ENCODE results near the gene UXS1. TPM values are rescaled to one million over a fixed set of nuclear protein-coding genes. Genes with fewer than 3 reads are reported as not detected.

UXS1 gene
- total RNA-seq, 1 donor from 2014 or later = 49.2 TPM

- H3K9me3 ChIP-seq (ENCODE audit: insufficient read depth, low read depth, low read length) = no peaks in the 10 kb centered on the region
- H3K36me3 Mint-ChIP-seq (ENCODE audit: low read depth, unreplicated experiment) = peaks cover 18% of the 10 kb centered on the region
- peaks cover 16% of the 10 kb centered on the region for H4K20me1 ChIP-seq (ENCODE audit: insufficient read depth, low read length)
- TF ChIP-seq CTCF (IDR thresholded peaks at IDR 0.05; ENCODE audit: insufficient read depth, low read depth, low read length) = no peak
- no peak for TF ChIP-seq EZH2 (IDR thresholded peaks at IDR 0.05; ENCODE audit: insufficient read depth, low read length)
- H3K36me3 ChIP-seq (ENCODE audit: insufficient read depth, low read length) = no peaks in the 10 kb centered on the region
- H3K4me3 Mint-ChIP-seq (ENCODE audit: unreplicated experiment) = no peak overlapping the region
- no peaks in the 10 kb centered on the region for H3K27me3 Mint-ChIP-seq (ENCODE audit: low read depth, unreplicated experiment)
- no peaks in the 10 kb centered on the region for H3K27me3 ChIP-seq (ENCODE audit: insufficient read depth, low read length)
- no peak overlapping the region for H3K4me3 ChIP-seq (ENCODE audit: insufficient read depth, low read depth, low read length)
- no peak overlapping the region for H2AFZ ChIP-seq (ENCODE audit: low read depth, low read length)
- no peak for FAIRE-seq
- H3K27ac ChIP-seq (ENCODE audit: low read depth, low read length) = no peak overlapping the region
- no peaks in the 10 kb centered on the region for H3K79me2 ChIP-seq (ENCODE audit: insufficient read depth, low read length)
- H3K4me1 Mint-ChIP-seq (ENCODE audit: low read depth, unreplicated experiment) = peaks cover 30% of the 10 kb centered on the region
- no peak overlapping the region for H3K9ac ChIP-seq (ENCODE audit: low read length)
- peaks cover 10% of the 10 kb centered on the region for H3K4me1 ChIP-seq (ENCODE audit: insufficient read depth, low read length)
- DNase-seq (ENCODE audit: low read depth) = no peak
- no peak overlapping the region for H3K27ac Mint-ChIP-seq (ENCODE audit: unreplicated experiment)
- H3K4me2 ChIP-seq (ENCODE audit: low read length) = no peak overlapping the region
- H3K9me3 Mint-ChIP-seq (ENCODE audit: unreplicated experiment) = peaks cover 2% of the 10 kb centered on the region
Measured at GRCh38 chr2:106140913-106141312, 53.2 kb downstream of the UXS1 start.

GRCh38 chr2:106140113-106140512 lies 54.0 kb downstream of the UXS1 start:
- Histone ChIP-seq H4K20me1 (ENCODE audit: insufficient read depth, low read length) (peaks cover 16% of the 10 kb centered on the region), H2AFZ (ENCODE audit: low read depth, low read length) (no peak overlapping the region), H3K36me3 (ENCODE audit: insufficient read depth, low read length) (no peaks in the 10 kb centered on the region), H3K27me3 (ENCODE audit: insufficient read depth, low read length) (no peaks in the 10 kb centered on the region), H3K27ac (ENCODE audit: low read depth, low read length) (no peak overlapping the region), H3K4me1 (ENCODE audit: insufficient read depth, low read length) (peaks cover 7% of the 10 kb centered on the region), H3K4me2 (ENCODE audit: low read length) (no peak overlapping the region), H3K79me2 (ENCODE audit: insufficient read depth, low read length) (no peaks in the 10 kb centered on the region), H3K9me3 (ENCODE audit: insufficient read depth, low read depth, low read length) (no peaks in the 10 kb centered on the region), H3K9ac (ENCODE audit: low read length) (no peak overlapping the region), H3K4me3 (ENCODE audit: insufficient read depth, low read depth, low read length) (no peak overlapping the region)
- DNase-seq (ENCODE audit: low read depth) (no peak), FAIRE-seq (no peak)
- Mint-ChIP-seq H3K27me3 (ENCODE audit: low read depth, unreplicated experiment) (no peaks in the 10 kb centered on the region), H3K27ac (ENCODE audit: unreplicated experiment) (no peak overlapping the region), H3K9me3 (ENCODE audit: unreplicated experiment) (peaks cover 2% of the 10 kb centered on the region), H3K4me1 (ENCODE audit: low read depth, unreplicated experiment) (peaks cover 29% of the 10 kb centered on the region), H3K4me3 (ENCODE audit: unreplicated experiment) (no peak overlapping the region), H3K36me3 (ENCODE audit: low read depth, unreplicated experiment) (peaks cover 18% of the 10 kb centered on the region)
- no peak for TF ChIP-seq EZH2 (IDR thresholded peaks at IDR 0.05; ENCODE audit: insufficient read depth, low read length)
- no peak for TF ChIP-seq CTCF (IDR thresholded peaks at IDR 0.05; ENCODE audit: insufficient read depth, low read depth, low read length)

GRCh38 chr2:106139238-106139935 lies 54.7 kb downstream of the UXS1 start:
- Histone ChIP-seq H3K79me2 (ENCODE audit: insufficient read depth, low read length) (no peaks in the 10 kb centered on the region), H3K36me3 (ENCODE audit: insufficient read depth, low read length) (no peaks in the 10 kb centered on the region), H3K4me3 (ENCODE audit: insufficient read depth, low read depth, low read length) (no peak overlapping the region), H3K4me2 (ENCODE audit: low read length) (no peak overlapping the region), H2AFZ (ENCODE audit: low read depth, low read length) (no peak overlapping the region), H3K27me3 (ENCODE audit: insufficient read depth, low read length) (no peaks in the 10 kb centered on the region), H3K4me1 (ENCODE audit: insufficient read depth, low read length) (peaks cover 4% of the 10 kb centered on the region), H4K20me1 (ENCODE audit: insufficient read depth, low read length) (peaks cover 16% of the 10 kb centered on the region), H3K9me3 (ENCODE audit: insufficient read depth, low read depth, low read length) (no peaks in the 10 kb centered on the region), H3K27ac (ENCODE audit: low read depth, low read length) (no peak overlapping the region), H3K9ac (ENCODE audit: low read length) (no peak overlapping the region)
- Mint-ChIP-seq H3K36me3 (ENCODE audit: low read depth, unreplicated experiment) (peaks cover 14% of the 10 kb centered on the region), H3K9me3 (ENCODE audit: unreplicated experiment) (peaks cover 2% of the 10 kb centered on the region), H3K27ac (ENCODE audit: unreplicated experiment) (no peak overlapping the region), H3K27me3 (ENCODE audit: low read depth, unreplicated experiment) (no peaks in the 10 kb centered on the region), H3K4me1 (ENCODE audit: low read depth, unreplicated experiment) (peaks cover 24% of the 10 kb centered on the region), H3K4me3 (ENCODE audit: unreplicated experiment) (no peak overlapping the region)
- no peak for TF ChIP-seq EZH2 (IDR thresholded peaks at IDR 0.05; ENCODE audit: insufficient read depth, low read length)
- no peak for TF ChIP-seq CTCF (IDR thresholded peaks at IDR 0.05; ENCODE audit: insufficient read depth, low read depth, low read length)
- DNase-seq (ENCODE audit: low read depth) = no peak
- no peak for FAIRE-seq
